HG03159 (cell line): ENCODE results near the gene RALY.
"Not testable (repeated sequence)": the region's sequence is repeated elsewhere in the genome, so short reads cannot be mapped to it uniquely, and the experiment has no call there.

ENCODE experiments used
- ATAC-seq: cut with Tn5 transposase; IDR thresholded peaks from one replicate; pipeline ENCODE4 v1.9.1; 2021; ENCODE audit warnings: mild to moderate bottlenecking, moderate library complexity; ENCODE audit not compliant: unreplicated experiment

Gene RALY

DNA sequence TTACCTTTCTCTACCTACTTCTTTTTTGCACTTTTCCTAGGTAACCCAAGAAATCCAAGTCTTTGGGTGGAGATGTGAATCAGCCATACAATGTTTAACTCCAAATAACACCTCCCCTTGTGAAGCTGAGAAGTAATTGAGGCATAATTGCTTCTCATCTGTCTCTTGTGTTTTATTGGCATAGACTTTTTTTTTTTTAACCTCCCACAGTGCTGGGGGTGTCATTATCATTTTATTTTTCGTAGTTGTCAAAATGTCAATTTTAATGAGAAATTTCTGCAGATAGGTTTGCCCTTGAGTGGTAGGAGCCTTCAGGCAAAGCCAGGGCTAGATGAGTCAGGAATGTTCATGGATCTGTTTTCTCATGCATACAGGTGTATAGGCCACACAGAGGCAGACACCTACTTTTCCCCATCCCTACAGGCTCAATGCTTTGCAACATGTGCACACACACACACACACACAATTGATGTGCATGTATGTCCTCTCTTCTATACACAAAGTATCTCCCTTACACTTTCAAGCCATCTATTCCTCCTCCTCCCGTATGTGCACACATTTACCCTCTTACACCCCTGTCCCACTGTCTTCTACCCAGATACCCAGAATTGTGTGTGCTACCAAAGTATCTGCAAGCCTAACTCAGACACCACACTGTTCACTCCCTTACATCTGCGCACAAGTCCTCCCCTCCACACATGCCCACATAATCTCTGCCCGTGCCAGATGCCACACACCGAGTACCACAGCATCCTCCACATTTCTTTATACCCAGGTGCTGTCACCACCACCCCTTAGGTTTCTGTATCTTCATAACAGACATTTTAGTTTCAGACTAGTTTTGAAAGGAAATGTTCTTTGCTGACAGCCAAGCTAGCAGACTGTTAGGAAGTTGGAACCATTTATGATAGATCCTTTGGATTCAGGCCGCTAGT, 22.0 kb downstream of the RALY start:
- no peak for ATAC-seq

- no peak for ATAC-seq
Observed at GRCh38 chr20:34016736-34017135, 23.0 kb downstream of the RALY start.

- no peak for ATAC-seq
Observed at GRCh38 chr20:34017610-34018009, 23.9 kb downstream of the RALY start.

DNA sequence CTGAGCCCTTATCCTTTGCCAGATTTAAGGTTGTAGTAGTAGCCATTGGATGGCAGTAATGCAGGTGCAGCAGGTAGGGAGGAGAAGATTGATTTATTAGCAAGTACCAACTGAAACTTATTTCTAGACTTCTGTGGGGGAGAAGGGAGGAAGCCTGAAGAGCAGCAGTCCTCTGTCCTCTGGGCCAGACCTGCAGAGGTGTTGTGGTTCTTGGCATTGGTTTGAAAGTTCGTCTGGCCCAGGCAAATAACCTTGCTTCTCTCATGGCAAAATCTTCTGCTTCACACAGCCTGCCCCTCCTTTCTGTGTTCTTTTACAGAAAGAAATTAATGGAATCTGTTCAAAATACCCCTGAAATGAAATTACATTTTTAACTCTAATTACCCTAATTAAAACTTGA, 24.5 kb downstream of the RALY start:
- ATAC-seq: no peak

DNA sequence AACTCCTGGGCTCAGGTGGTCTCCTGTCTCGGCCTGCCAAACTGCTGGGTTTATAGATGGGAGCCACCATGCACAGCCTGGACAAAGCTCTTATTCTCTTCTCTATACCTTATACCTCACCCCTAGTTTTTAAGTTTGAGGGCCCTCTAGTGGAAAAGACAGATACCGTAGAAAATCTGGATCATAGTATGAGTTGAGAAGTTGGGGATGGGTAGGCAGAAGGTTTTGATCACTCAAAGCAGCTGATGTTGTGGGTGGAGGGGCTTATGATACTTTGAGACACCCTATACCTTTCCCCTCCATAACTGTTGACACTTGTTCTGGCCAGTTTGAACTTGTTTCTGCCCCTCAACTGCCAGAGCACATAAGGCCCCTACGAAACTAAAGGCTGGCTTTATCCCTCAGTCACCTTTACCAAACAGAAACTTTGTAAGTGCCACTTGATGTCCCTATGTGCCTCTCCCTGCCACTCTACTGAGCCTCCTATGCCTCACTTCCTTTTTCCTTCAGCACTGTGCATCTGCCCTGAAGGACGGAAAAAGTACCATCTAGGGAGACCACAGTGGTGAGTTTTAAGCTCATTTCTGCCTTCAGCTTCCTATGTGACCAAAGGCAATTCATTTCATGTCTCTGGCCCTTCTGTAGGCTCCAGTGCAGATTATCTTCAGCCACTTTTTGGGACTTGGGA, 28.6 kb downstream of the RALY start:
- no peak for ATAC-seq

GRCh38 chr20:34022839-34023234, 29.1 kb downstream of the RALY start:
- no peak for ATAC-seq

DNA sequence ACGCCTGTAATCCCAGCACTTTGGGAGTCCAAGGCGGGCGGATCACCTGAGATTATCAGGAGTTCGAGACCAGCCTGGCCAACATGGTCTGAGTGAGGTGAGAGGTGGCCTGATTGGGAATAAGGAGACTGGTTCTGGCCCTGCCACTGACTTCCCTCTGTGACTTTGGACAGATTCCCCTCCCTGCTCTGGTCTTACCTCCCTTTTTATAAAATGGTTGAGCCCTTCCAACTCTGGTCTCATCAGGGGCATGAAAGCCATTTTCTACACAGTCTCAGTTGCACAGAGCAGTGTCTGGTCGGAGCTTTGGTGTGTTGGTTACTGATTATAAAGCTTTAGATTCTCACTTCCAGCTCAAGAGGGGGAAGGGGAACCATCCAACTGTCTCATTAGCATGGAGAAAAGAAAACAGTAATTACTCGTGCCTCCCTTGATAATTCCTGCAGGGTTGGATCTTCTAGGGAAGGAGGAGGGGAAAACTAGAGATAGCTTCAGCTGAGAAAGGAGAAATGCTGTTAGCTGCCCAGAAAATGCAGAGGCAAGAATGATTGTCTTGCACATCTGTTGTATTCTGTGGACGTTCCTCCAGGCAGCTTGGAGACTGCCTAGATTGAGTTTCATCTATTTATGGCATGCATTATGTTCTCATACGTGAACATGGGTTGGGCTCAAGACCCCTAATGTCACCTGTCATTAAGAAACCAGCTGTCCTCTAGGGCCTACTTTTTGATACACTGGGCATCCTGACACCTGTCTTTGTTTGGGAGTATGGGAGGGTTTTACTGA, 30.4 kb downstream of the RALY start:
- ATAC-seq: no peak

DNA sequence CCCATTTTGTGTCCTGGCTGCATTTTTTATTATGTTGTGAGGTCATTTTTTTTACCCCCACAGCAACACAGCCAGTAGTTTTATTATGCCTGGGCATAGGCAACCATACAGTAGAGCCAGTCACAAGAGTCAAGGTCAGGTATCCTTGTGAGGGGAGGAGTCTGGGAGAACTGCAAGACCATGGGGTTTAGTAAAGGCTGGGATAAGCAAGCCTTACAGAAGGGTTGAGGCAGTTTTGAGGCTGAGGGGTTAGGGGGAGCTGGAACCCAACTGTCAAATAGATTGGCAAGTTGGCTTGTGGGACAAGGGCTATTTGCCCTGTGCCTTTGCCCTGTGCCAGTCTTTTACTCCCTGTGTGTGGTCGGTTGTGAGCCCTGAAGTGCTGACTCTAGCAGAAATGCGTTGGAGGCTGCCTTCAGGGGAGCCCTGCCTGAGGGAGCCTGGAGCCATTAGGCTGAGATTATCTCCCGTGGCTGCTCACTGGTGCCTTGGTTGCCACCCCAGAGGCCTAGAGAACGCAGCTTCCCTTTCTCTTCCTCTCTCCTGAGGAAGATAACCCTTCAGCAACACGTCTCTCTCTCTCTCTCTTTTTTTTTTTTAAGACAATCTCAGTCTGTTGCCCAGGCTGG, 31.1 kb downstream of the RALY start:
- ATAC-seq: no peak

- ATAC-seq: not testable (repeated sequence)
Observed at GRCh38 chr20:34028013-34028412, 34.3 kb downstream of the RALY start.

DNA sequence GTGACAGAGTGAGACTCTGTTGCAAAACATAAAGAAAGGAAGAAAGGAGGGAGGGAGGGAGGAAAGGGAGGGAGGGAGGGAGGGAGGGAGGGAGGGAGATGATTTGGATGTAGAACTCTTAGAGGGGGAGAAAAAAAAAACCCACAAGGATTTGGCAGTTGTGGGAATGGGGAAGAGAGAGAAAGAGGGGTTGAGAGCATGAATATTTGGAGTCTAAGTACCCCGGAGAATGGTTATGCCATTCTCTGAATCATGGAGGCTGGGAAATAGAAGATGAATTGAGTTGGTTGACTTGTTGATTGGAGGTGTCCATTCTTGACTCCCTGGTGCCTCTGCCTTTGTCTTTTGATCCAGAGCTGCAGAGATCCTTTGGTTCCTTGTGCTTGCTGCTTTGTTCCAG, 35.7 kb downstream of the RALY start:
- ATAC-seq: no peak

DNA sequence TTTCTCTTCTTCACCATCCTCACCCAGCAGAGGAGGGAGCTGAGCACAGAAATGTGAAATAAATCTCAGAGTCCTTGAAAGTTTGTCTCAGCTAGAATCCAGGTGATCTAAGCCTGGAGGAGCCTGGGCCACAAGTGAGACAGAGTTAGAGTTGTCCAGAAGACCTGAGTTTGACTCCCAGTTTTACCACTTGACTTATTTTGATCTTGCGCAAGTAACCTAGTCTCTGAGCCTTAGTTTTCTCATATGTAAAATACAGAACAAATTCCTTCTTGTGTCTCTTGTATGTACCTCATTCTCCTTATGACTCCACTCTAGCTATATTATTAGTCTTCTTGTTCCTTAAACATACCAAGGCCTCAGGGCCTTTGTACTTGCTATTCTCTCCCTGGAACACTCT, 36.7 kb downstream of the RALY start:
- no peak for ATAC-seq

- no peak for ATAC-seq
Observed at GRCh38 chr20:34033903-34034302, 40.2 kb downstream of the RALY start.

GRCh38 chr20:34037121-34037520, 43.4 kb downstream of the RALY start:
- ATAC-seq: no peak

DNA sequence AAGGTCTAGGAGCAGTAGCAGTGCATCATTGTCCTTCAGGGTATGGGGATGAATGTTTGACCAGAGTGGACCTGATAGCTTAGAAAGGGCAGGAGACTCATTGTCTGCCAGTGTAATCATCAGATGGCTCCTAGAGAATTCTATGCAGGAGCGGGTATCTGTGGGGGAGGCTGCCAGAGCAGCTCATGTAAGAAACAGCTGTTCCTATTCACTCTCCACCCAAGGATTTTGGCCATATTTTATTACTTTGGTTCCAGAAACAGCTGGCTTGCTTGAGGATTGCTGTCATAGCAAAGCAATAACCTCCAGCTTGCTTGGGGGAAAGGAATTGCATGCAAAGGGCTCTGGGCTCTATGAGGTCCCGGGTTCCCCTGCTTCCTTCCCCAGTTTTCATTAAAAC, 44.1 kb downstream of the RALY start:
- ATAC-seq: no peak

DNA sequence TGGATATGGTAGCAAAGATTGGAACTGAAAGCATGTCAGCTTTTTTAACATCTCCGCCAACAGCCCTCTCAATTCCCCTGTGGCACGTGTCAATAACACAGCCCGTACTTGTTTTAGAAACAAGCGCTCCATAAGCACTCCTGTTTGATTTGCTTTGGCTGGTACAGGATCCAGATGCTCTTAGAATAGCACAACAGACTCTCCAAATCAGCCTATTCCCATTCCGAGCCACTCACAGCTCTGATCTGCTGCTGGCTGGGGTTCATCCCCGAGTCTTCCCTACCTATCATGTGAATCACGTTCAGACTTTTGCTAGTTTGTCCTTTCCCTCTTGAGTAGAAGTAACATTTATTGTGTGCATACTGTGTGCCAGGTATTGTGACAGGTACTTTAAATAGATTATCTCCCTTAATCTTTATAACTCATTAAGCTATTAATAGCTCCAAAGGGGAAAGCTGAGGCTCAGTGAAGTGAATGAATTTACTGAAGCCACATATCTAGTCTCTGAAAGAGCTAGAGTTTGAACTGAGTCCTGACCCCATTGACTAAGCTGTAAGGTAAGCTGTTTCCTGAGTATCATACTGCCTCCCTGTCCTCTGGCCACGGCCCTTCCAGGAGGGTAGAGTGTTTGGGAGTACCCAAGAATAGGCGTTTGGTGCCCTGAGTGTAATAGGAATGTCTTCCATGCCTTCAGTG, 46.7 kb downstream of the RALY start:
- ATAC-seq: no peak

- no peak for ATAC-seq
Observed at GRCh38 chr20:34041226-34041625, 47.5 kb downstream of the RALY start.

- ATAC-seq: no peak
Observed at GRCh38 chr20:34042262-34042661, 48.6 kb downstream of the RALY start.

GRCh38 chr20:34043025-34043424, 49.3 kb downstream of the RALY start:
- no peak for ATAC-seq

DNA sequence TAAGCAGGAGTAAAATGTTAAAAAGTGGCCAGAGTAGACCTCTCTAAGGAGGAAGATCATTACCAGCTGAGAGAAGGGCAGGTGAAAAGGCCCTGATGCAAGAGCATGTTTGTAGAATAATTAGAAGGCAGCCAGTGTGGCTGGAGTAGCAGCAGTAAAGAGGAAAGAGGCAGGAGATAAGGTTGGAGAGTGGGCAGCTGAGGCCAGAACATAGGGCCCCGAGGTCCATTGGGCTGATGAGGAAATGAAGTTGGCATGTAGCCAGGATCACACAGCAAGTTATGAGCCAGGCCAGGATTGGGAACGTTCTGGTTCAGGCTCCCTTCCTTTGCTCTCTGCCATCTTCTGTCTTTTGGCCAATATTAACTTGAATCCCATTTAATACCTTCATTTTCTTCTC, 51.6 kb downstream of the RALY start:
- ATAC-seq: no peak

- no peak for ATAC-seq
Observed at GRCh38 chr20:34045930-34046725, 52.4 kb downstream of the RALY start.
